Epithelial cell of proximal tubule (primary cell): ENCODE results near the gene HOATZ. TPM values are rescaled to one million over a fixed set of nuclear protein-coding genes. Genes with fewer than 3 reads are reported as not detected.

Experiments
- DNase-seq: peaks from one replicate; pipeline ENCODE4 v3.0.0-alpha.2; 2011; ENCODE audit warnings: low read depth
- H3K4me3 ChIP-seq: 2 replicates; pipeline ENCODE4 v1.5.1; 2011; ENCODE audit warnings: low read depth, mild to moderate bottlenecking, low read length
- total RNA-seq: library from RNA; depleted of rRNA; stranded (reverse); fragments of >200 nt; gene quantifications from 2 replicates; pipeline ENCODE4 v1.2.3, GENCODE V29; 2015
- TF ChIP-seq, protein P1 (sequence below): conservative IDR thresholded peaks from 2 replicates; pipeline ENCODE4 v1.5.1; 2012; ENCODE audit warnings: low read depth, mild to moderate bottlenecking, low read length

HOATZ gene
- total RNA-seq, 1 donor from 2014 or later: not detected

DNA sequence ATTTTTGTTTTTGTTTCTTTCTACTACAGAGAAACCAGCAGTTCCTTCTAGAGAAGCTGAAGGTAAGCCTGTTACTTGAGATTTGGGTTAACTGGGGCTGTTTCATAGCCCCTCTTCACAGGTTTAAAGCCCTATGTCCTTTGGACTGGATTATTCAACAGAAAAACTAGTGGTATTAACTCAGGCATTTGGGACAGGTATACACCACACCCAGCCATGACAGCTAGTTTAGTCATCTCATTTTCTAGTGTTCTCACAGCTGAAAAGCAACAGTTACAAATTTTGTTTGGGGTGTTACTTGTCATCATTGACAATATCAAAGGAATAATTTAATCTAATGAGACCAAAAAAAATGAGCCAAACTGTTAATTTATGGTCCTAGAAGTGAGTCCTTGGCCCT lies 40.0 kb downstream of the HOATZ start:
- no peak for DNase-seq
- TF ChIP-seq, protein P1, sequence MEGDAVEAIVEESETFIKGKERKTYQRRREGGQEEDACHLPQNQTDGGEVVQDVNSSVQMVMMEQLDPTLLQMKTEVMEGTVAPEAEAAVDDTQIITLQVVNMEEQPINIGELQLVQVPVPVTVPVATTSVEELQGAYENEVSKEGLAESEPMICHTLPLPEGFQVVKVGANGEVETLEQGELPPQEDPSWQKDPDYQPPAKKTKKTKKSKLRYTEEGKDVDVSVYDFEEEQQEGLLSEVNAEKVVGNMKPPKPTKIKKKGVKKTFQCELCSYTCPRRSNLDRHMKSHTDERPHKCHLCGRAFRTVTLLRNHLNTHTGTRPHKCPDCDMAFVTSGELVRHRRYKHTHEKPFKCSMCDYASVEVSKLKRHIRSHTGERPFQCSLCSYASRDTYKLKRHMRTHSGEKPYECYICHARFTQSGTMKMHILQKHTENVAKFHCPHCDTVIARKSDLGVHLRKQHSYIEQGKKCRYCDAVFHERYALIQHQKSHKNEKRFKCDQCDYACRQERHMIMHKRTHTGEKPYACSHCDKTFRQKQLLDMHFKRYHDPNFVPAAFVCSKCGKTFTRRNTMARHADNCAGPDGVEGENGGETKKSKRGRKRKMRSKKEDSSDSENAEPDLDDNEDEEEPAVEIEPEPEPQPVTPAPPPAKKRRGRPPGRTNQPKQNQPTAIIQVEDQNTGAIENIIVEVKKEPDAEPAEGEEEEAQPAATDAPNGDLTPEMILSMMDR: no peak
- no peak overlapping the region for H3K4me3 ChIP-seq

DNA sequence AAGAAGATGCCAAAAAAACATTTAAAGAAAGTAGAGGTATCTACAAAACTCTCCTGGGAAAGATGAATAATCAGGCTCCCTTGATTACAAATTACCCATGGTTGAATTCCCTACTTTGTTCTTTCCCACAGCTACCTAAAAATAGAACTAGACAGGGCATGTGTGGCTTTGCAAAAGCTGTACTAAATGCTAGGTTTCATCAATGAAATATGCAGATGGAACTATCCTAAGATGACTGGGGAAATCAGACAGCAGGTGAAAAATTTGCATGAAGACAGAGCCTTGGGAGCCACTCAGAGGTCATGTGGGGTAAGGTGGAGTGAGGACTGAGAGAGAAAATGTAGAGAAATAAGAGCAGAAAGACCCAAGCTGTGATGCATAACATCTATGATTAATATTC lies 40.7 kb downstream of the HOATZ start:
- no peak for DNase-seq
- TF ChIP-seq, protein P1: no peak
- H3K4me3 ChIP-seq: no peak overlapping the region

DNA sequence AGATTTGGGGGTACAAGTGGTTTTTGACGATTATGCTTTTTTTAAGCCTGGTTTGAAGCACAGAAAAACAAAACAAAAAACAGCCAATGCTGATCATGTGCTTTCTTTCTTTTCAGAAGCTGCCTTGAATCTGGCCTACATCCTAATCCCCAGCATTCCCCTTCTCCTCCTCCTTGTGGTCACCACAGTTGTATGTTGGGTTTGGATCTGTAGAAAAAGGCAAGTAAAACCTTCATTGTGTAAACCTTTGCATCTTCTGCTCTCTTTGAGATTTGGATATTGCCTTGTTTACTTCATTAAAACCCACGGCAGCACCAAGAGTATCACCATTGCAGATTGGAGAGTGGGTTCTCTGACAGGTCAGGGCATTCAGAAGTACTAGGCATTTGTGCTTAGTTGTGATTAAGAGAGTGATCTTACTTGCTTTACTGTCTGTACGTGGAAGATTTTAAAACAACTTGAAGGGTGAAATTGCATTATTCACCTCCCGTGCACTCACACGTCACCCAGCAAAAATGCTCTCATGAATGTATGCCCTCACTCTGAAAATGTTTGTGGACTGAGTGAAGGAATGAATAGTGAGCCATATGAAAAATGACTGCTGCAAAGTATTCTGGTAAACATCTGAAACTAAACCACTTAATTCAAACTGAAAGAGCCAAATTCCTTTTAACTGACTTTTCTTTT lies 43.0 kb downstream of the HOATZ start:
- DNase-seq: no peak
- H3K4me3 ChIP-seq: no peak overlapping the region
- TF ChIP-seq, protein P1: no peak

DNA sequence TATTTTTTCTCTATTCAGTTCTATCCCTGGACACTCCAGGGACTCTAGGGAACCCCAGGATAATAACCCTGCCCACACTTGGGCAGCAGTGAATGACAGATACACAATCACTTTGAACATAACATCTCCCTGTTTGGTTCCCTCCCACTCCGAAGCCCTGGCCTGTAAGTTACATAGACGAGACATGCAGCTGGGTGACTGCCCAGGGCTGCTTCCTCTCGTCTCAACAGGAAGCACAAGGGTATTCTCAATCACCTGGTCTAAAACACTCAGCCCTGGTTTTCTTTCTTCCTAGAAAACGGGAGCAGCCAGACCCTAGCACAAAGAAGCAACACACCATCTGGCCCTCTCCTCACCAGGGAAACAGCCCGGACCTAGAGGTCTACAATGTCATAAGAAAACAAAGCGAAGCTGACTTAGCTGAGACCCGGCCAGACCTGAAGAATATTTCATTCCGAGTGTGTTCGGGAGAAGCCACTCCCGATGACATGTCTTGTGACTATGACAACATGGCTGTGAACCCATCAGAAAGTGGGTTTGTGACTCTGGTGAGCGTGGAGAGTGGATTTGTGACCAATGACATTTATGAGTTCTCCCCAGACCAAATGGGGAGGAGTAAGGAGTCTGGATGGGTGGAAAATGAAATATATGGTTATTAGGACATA lies 45.4 kb downstream of the HOATZ start:
- no peak overlapping the region for H3K4me3 ChIP-seq
- no peak for DNase-seq
- TF ChIP-seq, protein P1: no peak

DNA sequence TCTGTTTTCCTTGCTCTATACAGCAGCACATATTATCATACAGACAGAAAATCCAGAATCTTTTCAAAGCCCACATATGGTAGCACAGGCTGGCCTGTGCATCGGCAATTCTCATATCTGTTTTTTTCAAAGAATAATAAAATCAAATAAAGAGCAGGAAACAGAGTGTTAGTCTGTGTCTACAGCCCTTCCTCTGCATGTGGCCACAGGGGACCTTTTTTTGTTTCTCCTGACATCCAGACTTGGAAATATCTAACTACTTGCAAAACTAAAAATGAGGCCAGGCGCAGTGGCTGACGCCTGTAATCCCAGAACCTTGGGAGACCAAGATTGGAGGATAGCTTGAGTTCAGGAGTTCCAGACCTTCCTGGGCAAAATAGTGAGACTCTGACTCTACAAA lies 46.2 kb downstream of the HOATZ start:
- TF ChIP-seq, protein P1: no peak
- no peak overlapping the region for H3K4me3 ChIP-seq
- DNase-seq: no peak

DNA sequence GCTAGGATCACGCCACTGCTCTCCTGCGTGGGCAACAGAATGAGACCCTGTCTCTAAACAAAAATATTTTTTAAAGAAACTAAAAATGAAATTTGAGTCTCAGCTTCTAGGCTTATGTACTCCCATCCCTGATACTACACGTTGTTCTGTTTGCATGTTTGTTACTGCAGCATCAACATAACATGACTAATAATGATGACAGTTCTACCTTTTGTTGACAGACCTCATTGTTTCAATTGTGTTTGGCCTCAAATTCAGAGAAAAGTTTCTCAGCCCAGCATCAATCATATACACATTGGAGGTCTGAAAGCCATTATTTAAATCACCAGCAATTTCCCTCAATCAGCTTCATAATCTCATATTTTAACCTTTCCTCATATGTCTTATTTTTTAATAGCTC lies 46.7 kb downstream of the HOATZ start:
- no peak overlapping the region for H3K4me3 ChIP-seq
- TF ChIP-seq, protein P1: no peak
- DNase-seq: no peak
